NB4 (cell line): ENCODE data around the gene PSAT1.

ENCODE experiments used
- CTCF ChIP-seq: IDR thresholded peaks from one replicate; pipeline ENCODE4 v1.5.1; 2012; ENCODE audit warnings: low read depth, low read length
- MYC ChIP-seq: IDR thresholded peaks from 2 replicates; pipeline ENCODE4 v1.6.1; 2011; ENCODE audit warnings: low read depth, low read length
- POLR2A ChIP-seq: IDR thresholded peaks from 2 replicates; pipeline ENCODE4 v1.6.1; 2011; ENCODE audit warnings: mild to moderate bottlenecking; ENCODE audit not compliant: insufficient read length; ENCODE audit errors: extremely low read depth

DNA sequence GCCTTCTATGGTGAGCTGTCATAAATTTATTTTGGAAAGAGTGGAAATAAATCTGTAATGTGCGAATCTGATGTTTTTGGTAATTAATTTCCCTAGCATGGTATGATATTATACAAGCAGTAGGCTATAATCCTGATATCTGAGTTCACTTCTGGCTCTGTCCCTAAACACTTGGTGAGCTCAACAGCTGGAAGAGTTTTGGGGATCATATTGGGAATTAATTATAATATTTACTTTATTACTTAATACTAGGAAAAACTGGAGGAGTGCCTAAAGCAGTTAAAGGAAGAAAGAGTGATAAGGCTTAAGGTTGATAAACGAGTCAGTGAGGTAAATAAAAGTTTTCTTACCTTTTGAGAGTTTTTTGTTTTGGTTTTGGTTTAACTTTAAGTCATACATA is 34.3 kb upstream of the PSAT1 start:
- no peak for TF ChIP-seq CTCF
- no peak for TF ChIP-seq POLR2A
- no peak for TF ChIP-seq MYC
